Measurements from ENCODE around the gene GALC. TPM values are rescaled to one million over a fixed set of nuclear protein-coding genes. Genes with fewer than 3 reads are reported as not detected.

The GALC gene
- total RNA-seq, 1 experiment from 2014 or later, result 0.18 TPM

- POLR2A ChIA-PET (ENCODE audit: unreplicated experiment), result no interaction called here
Measured at GRCh38 chr14:87892763-87893162, 100.2 kb downstream of the GALC start.

GRCh38 chr14:87888136-87888999, 104.6 kb downstream of the GALC start:
- Histone ChIP-seq H3K79me2 (ENCODE audit: low read length) (no peaks in the 10 kb centered on the region), H3F3A (ENCODE audit: low read length, unreplicated experiment) (no peaks in the 10 kb centered on the region), H3K9ac (ENCODE audit: low read length) (no peak overlapping the region), H3K36me3 (ENCODE audit: low read depth, low read length) (no peaks in the 10 kb centered on the region), H3K9me3 (ENCODE audit: low read length) (no peaks in the 10 kb centered on the region; the same call in 1 of the 2 replicates), H3K27me3 (ENCODE audit: low read length) (no peaks in the 10 kb centered on the region), H3K27ac (ENCODE audit: low read length) (no peak overlapping the region), H4K20me1 (ENCODE audit: low read length) (no peaks in the 10 kb centered on the region), H3K9me2 (replicated peaks; ENCODE audit: low read length) (no peaks in the 10 kb centered on the region), H3K4me3 (ENCODE audit: low read length) (no peak overlapping the region), H3K4me1 (ENCODE audit: insufficient read depth, low read length) (no peaks in the 10 kb centered on the region), H3K4me2 (ENCODE audit: low read length) (no peak overlapping the region), H2AFZ (ENCODE audit: low read length) (no peak overlapping the region)
- ATAC-seq (no peak), DNase-seq (peak; percentile 31)
- intact Hi-C loops (cut with micrococcal nuclease), result no loop called here
- POLR2A ChIA-PET (ENCODE audit: unreplicated experiment), result no interaction called here
- CTCF ChIA-PET, result no interaction called here
- no TSS peak for BruUV-seq (replicated peaks)
- TF ChIP-seq EZH2phosphoT487 (IDR thresholded peaks at IDR 0.05; ENCODE audit: borderline replicate concordance, low read length) (no peak), CTCF (conservative IDR thresholded peaks at IDR 0.05; ENCODE audit: low read depth, low read length) (peak; percentile 62), EZH2 (IDR thresholded peaks at IDR 0.05; ENCODE audit: low read length, unreplicated experiment) (no peak)

More at GRCh38 chr14:87892763-87893162, 100.2 kb downstream of the GALC start:
- Histone ChIP-seq H3K27me3 (ENCODE audit: low read length) (no peaks in the 10 kb centered on the region), H3K4me3 (ENCODE audit: low read length) (no peak overlapping the region), H3K4me1 (ENCODE audit: insufficient read depth, low read length) (no peaks in the 10 kb centered on the region), H3K9me2 (replicated peaks; ENCODE audit: low read length) (no peaks in the 10 kb centered on the region), H3K4me2 (ENCODE audit: low read length) (no peak overlapping the region), H3K36me3 (ENCODE audit: low read depth, low read length) (no peaks in the 10 kb centered on the region), H3K9ac (ENCODE audit: low read length) (no peak overlapping the region), H4K20me1 (ENCODE audit: low read length) (no peaks in the 10 kb centered on the region), H3K79me2 (ENCODE audit: low read length) (no peaks in the 10 kb centered on the region), H3K9me3 (ENCODE audit: low read length) (no peaks in the 10 kb centered on the region), H3K27ac (ENCODE audit: low read length) (no peak overlapping the region), H2AFZ (ENCODE audit: low read length) (no peak overlapping the region), H3F3A (ENCODE audit: low read length, unreplicated experiment) (no peaks in the 10 kb centered on the region)
- TF ChIP-seq EZH2phosphoT487 (IDR thresholded peaks at IDR 0.05; ENCODE audit: borderline replicate concordance, low read length) (no peak), CTCF (conservative IDR thresholded peaks at IDR 0.05; ENCODE audit: low read depth, low read length) (no peak), EZH2 (IDR thresholded peaks at IDR 0.05; ENCODE audit: low read length, unreplicated experiment) (no peak)
- ATAC-seq (no peak), DNase-seq (no peak)
- intact Hi-C loops (cut with micrococcal nuclease), result no loop called here
- CTCF ChIA-PET, result no interaction called here
- no TSS peak for BruUV-seq (replicated peaks)

GRCh38 chr14:87883750-87884149, 109.2 kb downstream of the GALC start:
- Histone ChIP-seq H3K9me2 (replicated peaks; ENCODE audit: low read length) (no peaks in the 10 kb centered on the region), H3K79me2 (ENCODE audit: low read length) (no peaks in the 10 kb centered on the region), H3K27ac (ENCODE audit: low read length) (no peak overlapping the region), H3K4me1 (ENCODE audit: insufficient read depth, low read length) (no peaks in the 10 kb centered on the region), H4K20me1 (ENCODE audit: low read length) (no peaks in the 10 kb centered on the region), H3K36me3 (ENCODE audit: low read depth, low read length) (no peaks in the 10 kb centered on the region), H3F3A (ENCODE audit: low read length, unreplicated experiment) (no peaks in the 10 kb centered on the region), H3K9ac (ENCODE audit: low read length) (no peak overlapping the region), H3K9me3 (ENCODE audit: low read length) (no peaks in the 10 kb centered on the region; the same call in 1 of the 2 replicates), H3K27me3 (ENCODE audit: low read length) (no peaks in the 10 kb centered on the region), H3K4me3 (ENCODE audit: low read length) (no peak overlapping the region), H3K4me2 (ENCODE audit: low read length) (no peak overlapping the region), H2AFZ (ENCODE audit: low read length) (no peak overlapping the region)
- DNase-seq, result no peak
- no peak for ATAC-seq
- no peak for TF ChIP-seq CTCF (conservative IDR thresholded peaks at IDR 0.05; ENCODE audit: low read depth, low read length)
- no peak for TF ChIP-seq EZH2 (IDR thresholded peaks at IDR 0.05; ENCODE audit: low read length, unreplicated experiment)
- no peak for TF ChIP-seq EZH2phosphoT487 (IDR thresholded peaks at IDR 0.05; ENCODE audit: borderline replicate concordance, low read length)
- ChIA-PET CTCF (no interaction called here), POLR2A (ENCODE audit: unreplicated experiment) (no interaction called here)
- intact Hi-C loops (cut with micrococcal nuclease), result no loop called here
- no TSS peak for BruUV-seq (replicated peaks)

All from PC-3 (cell line).